ENCODE measurements around the gene PRM3. TPM values are rescaled to one million over a fixed set of nuclear protein-coding genes. Genes with fewer than 3 reads are reported as not detected.

Gene PRM3
- total RNA-seq, 4 donors from 2014 or later: not detected

DNA sequence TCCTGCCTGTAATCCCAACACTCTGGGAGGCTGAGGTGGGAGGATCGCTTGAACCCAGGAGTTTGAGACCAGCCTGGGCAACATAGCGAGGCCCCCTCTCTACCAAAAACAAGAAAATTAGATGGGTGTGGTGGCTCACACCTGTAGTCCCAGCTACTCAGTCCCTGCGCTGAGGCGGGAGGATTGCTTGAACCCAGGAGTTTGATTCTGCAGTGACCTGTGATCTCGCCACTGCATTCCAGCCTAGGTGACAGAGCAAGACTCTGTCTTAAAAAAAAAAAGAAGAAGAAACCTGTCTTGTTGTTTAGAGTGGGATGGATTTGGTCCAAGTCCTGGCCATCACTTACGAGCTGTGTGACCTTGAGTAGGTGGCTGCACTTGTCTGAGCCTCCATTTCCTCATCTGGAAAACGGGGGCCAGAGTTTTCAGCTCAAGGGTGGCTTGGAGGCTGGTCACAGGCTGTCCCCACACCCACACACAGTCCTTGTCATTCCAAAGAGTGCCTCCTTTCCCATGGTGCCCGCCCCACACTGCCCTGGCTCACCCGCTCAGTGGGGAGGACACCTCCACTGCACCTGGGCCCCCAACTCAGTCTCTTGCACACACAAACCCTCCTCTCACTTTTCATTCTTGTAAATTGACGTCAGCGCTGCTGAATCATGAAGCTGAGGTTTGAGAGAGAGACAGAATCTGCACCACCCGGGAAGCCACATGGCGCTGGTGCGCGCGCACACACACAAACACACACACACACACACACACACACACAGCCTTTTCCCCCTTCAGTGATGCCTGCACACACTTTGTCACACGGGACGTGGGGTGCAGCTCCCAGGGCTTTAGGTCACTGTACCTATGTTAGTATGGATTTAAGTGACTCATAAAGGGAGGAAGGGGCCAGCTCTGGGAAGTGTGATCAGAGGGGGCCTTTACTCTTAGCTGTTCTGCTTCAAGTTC, 21.6 kb downstream of the PRM3 start:
- in situ Hi-C loops (cut with MboI; ENCODE audit: low sequenced_read_pairs in 4 of 4) (no loop called here), intact Hi-C loops (cut with DNase I; ENCODE audit: low total_unique reads) (loop anchor here (10.0 kb wide), 1 partner anchor 507 kb away; the partner anchor contains the start of gene NUBP1)
- ATAC-seq: no peak
- Histone ChIP-seq H3K36me3 (no peaks in the 10 kb centered on the region), H3K9me3 (no peaks in the 10 kb centered on the region), H3K27ac (no peak overlapping the region), H3K27me3 (no peaks in the 10 kb centered on the region), H3K4me1 (peaks cover 7% of the 10 kb centered on the region in 2 donors), H3K4me3 (no peak overlapping the region)
- TF ChIP-seq, protein P1, sequence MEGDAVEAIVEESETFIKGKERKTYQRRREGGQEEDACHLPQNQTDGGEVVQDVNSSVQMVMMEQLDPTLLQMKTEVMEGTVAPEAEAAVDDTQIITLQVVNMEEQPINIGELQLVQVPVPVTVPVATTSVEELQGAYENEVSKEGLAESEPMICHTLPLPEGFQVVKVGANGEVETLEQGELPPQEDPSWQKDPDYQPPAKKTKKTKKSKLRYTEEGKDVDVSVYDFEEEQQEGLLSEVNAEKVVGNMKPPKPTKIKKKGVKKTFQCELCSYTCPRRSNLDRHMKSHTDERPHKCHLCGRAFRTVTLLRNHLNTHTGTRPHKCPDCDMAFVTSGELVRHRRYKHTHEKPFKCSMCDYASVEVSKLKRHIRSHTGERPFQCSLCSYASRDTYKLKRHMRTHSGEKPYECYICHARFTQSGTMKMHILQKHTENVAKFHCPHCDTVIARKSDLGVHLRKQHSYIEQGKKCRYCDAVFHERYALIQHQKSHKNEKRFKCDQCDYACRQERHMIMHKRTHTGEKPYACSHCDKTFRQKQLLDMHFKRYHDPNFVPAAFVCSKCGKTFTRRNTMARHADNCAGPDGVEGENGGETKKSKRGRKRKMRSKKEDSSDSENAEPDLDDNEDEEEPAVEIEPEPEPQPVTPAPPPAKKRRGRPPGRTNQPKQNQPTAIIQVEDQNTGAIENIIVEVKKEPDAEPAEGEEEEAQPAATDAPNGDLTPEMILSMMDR (IDR thresholded peaks at IDR 0.05 in 4 of 5, conservative IDR thresholded peaks at IDR 0.05 in 1 of 5): no peak
- TF ChIP-seq POLR2A (IDR thresholded peaks at IDR 0.05): no peak
- DNase-seq: no peak

DNA sequence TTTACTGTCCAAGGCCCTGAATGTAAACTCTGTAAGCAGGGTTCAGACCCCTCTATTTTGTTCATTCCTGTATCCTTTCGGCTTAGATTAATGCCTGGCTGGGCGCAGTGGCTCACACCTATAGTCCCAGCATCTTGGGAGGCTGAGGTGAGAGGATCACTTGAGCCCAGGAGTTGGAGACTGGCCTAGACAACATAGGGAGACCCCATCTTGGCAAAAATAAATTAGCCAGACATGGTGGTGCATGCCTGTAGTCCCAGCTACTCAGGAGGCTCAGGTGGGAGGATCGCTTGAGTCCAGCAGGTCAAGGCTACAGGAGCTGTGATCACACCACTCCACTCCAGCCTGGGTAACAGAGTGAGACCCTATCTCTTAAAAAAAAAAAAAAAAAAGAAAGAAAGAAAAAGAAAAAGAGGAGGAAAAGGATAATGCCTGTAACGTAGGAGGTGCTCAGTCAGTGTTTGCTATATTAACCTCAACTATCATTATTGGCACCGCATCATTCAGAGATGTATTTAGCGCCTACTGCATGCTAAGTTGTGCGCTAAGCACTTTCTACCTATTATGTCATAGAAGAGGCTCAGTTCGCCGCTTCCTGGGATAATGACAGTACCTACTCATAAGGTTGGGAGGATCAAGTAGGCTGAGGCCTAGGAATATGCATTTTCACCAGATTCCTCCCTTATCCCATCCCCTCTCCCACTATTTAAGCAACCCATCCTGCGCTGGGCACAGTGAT, 22.5 kb downstream of the PRM3 start:
- in situ Hi-C loops (cut with MboI; ENCODE audit: low sequenced_read_pairs in 4 of 4) (no loop called here), intact Hi-C loops (cut with DNase I; ENCODE audit: low total_unique reads) (loop anchor here (10.0 kb wide), 1 partner anchor 506 kb away; the partner anchor contains the start of gene NUBP1)
- Histone ChIP-seq H3K36me3 (no peaks in the 10 kb centered on the region), H3K4me1 (peaks cover 4 to 7% of the 10 kb centered on the region in 2 donors), H3K4me3 (no peak overlapping the region), H3K27ac (no peak overlapping the region), H3K9me3 (no peaks in the 10 kb centered on the region), H3K27me3 (no peaks in the 10 kb centered on the region)
- TF ChIP-seq, protein P1 (IDR thresholded peaks at IDR 0.05 in 4 of 5, conservative IDR thresholded peaks at IDR 0.05 in 1 of 5): no peak
- no peak for TF ChIP-seq POLR2A (IDR thresholded peaks at IDR 0.05)
- ATAC-seq (no peak), DNase-seq (no peak)

DNA sequence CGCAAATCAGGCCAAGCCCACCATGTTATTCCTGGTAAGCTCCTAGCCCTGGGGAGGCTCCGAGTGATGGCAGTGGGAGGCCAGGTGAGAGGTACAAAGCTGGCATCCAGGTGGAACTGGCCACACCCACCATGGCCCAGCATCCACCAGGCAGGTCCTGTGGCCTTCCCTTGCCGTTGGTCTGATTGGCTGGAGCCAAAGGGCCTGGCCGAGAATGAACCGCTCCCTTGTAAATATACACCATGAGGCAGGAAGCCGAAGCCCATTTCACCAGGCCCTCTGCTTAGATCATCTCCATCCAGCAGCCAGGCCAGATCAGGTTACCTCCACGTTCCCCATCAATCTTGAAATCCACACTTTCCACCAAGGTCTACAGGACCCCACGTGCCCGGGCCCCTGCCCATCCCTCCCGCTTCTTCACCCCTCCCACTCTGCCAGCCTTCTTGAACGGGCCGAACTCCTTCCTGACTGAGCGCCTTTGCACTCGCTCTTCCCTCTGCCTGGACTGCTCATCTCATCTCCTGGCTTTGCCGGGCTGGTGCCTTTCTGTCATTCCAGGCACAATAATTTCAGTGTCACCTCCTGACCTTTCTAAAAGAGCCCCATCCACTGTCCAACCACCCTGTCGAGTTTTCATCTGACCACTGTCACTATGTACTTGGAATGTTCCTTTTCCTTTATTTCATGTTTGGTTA, 23.2 kb downstream of the PRM3 start:
- H3K4me3 ChIP-seq: no peak overlapping the region
- H3K27ac ChIP-seq: no peak overlapping the region
- no peaks in the 10 kb centered on the region for H3K36me3 ChIP-seq
- H3K9me3 ChIP-seq: no peaks in the 10 kb centered on the region
- no peak for TF ChIP-seq POLR2A (IDR thresholded peaks at IDR 0.05)
- TF ChIP-seq, protein P1 (IDR thresholded peaks at IDR 0.05 in 4 of 5, conservative IDR thresholded peaks at IDR 0.05 in 1 of 5): no peak
- ATAC-seq (peak in 1 of 2 donors; percentile 34), DNase-seq (no peak)
- H3K4me1 ChIP-seq: peaks cover 4 to 7% of the 10 kb centered on the region in 2 donors
- no peaks in the 10 kb centered on the region for H3K27me3 ChIP-seq
- in situ Hi-C loops (cut with MboI; ENCODE audit: low sequenced_read_pairs in 4 of 4) (no loop called here), intact Hi-C loops (cut with DNase I; ENCODE audit: low total_unique reads) (loop anchor here (10.0 kb wide), 1 partner anchor 505 kb away; the partner anchor contains the start of gene NUBP1)

DNA sequence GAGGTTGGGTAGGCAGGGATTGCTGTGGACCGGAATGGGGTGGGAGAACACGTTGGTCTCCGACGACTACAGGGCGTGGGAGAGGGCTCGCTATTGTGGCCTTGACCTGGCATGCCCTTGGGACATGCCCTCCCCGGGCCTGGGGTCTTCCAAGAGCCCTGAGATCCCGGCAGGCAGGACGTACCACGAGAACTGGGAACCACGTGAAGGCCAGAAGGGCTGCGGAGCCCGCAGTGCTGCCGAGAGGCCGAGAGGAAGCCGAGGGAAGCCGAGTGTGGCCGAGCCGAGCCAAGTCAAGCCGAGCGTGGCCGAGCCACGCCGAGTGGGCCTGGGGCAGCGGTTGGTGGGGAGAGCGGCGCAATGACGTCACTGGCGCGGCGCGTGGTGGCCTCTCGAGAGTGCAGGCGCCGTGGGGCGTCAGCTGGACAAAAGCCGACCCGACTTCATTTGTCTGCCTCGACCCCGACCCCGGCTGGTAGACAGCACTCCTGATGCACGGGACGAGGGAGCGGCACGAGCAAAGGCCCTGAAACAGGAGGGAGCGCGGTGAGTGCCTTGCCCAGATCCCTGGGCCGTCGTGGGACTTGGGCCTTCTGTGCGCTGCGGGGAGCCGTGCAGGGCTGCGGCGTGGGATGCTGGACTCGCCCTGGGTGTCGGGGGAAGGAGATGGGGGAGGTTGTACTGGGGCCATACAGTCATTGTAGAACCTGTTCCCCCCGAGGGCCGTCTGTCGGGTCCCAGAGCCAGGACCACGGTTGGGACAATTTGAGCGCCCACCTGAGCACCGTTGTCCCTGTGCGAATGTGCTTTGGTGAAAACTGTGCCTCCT, 24.0 kb downstream of the PRM3 start:
- H3K4me1 ChIP-seq: peaks cover 4 to 7% of the 10 kb centered on the region in 2 donors
- ATAC-seq: no peak
- TF ChIP-seq, protein P1 (IDR thresholded peaks at IDR 0.05 in 4 of 5, conservative IDR thresholded peaks at IDR 0.05 in 1 of 5): no peak
- TF ChIP-seq POLR2A (IDR thresholded peaks at IDR 0.05): no peak
- no peaks in the 10 kb centered on the region for H3K27me3 ChIP-seq
- no peaks in the 10 kb centered on the region for H3K9me3 ChIP-seq
- in situ Hi-C loops (cut with MboI; ENCODE audit: low sequenced_read_pairs in 4 of 4): loop anchor here in 1 of 4 donors (25.0 kb wide), 1 partner anchor 112 kb away; no protein-coding TSS in a partner anchor
- no peaks in the 10 kb centered on the region for H3K36me3 ChIP-seq
- intact Hi-C loops (cut with DNase I; ENCODE audit: low total_unique reads): loop anchor here (10.0 kb wide), 1 partner anchor 505 kb away; the partner anchor contains the start of gene NUBP1
- no peak overlapping the region for H3K4me3 ChIP-seq
- H3K27ac ChIP-seq: no peak overlapping the region
- no peak for DNase-seq
